OCI-LY1 (cell line): ENCODE measurements around the gene ARHGEF4.

Source experiments
- H2AFZ ChIP-seq: fragments of 200-600 bp; sonication (generic), shearing (Covaris generic); 2 replicates; pipeline ENCODE4 v1.6.0; 2014; ENCODE audit warnings: antibody characterized with exemption, mild to moderate bottlenecking, low read length
- H3F3A ChIP-seq: fragments of 200-600 bp; sonication (generic), shearing (Covaris generic); 2 replicates; pipeline ENCODE4 v1.6.0; 2014; ENCODE audit warnings: mild to moderate bottlenecking, antibody characterized with exemption, low read length, moderate library complexity; ENCODE audit not compliant: insufficient read depth
- H3K27ac ChIP-seq: fragments of 200-600 bp; sonication (generic); 2 replicates; pipeline ENCODE4 v1.5.1; 2014; ENCODE audit warnings: low read length, mixed run types, mild to moderate bottlenecking, low read depth; ENCODE audit not compliant: poor library complexity, severe bottlenecking
- H3K27me3 ChIP-seq: fragments of 200-600 bp; sonication (generic); 2 replicates; pipeline ENCODE4 v1.6.0; 2014; ENCODE audit warnings: antibody characterized with exemption, mild to moderate bottlenecking, low read length, moderate library complexity; ENCODE audit not compliant: insufficient read depth
- H3K36me3 ChIP-seq: fragments of 200-600 bp; sonication (generic); 2 replicates; pipeline ENCODE4 v1.6.1; 2014; ENCODE audit warnings: mild to moderate bottlenecking, antibody characterized with exemption, low read length, moderate library complexity, mixed read lengths; ENCODE audit not compliant: insufficient read depth
- H3K4me1 ChIP-seq: fragments of 200-600 bp; sonication (generic); 2 replicates; pipeline ENCODE4 v1.5.1; 2014; ENCODE audit warnings: mild to moderate bottlenecking, low read length, moderate library complexity; ENCODE audit not compliant: insufficient read depth, severe bottlenecking
- H3K4me2 ChIP-seq: fragments of 200-600 bp; sonication (generic), shearing (Covaris generic); 2 replicates; pipeline ENCODE4 v1.6.1; 2014; ENCODE audit warnings: low read length
- H3K4me3 ChIP-seq: fragments of 200-600 bp; sonication (generic); 2 replicates; pipeline ENCODE4 v1.5.1; 2014; ENCODE audit warnings: low read length, low read depth, mild to moderate bottlenecking, mixed read lengths; ENCODE audit not compliant: poor library complexity, severe bottlenecking
- H3K79me2 ChIP-seq: fragments of 200-600 bp; shearing (Covaris generic); 2 replicates; pipeline ENCODE4 v1.6.1; 2016; ENCODE audit warnings: mixed run types, low read length, mixed read lengths; ENCODE audit not compliant: insufficient read depth
- H3K9ac ChIP-seq: fragments of 200-600 bp; sonication (generic), shearing (Covaris generic); 2 replicates; pipeline ENCODE4 v1.6.1; 2014; ENCODE audit warnings: mild to moderate bottlenecking, low read length, mixed read lengths
- H3K9me2 ChIP-seq: fragments of 200-600 bp; sonication (generic), shearing (Covaris generic); 2 replicates; pipeline ENCODE4 v1.6.1; 2014; ENCODE audit warnings: low read depth, mild to moderate bottlenecking, low read length, mixed read lengths
- H3K9me3 ChIP-seq: fragments of 200-600 bp; shearing (Covaris generic); 2 replicates; pipeline ENCODE4 v1.6.1; 2014; ENCODE audit warnings: low read length, mixed read lengths
- H4K20me1 ChIP-seq: fragments of 200-600 bp; sonication (generic), shearing (Covaris generic); 2 replicates; pipeline ENCODE4 v1.6.0; 2016; ENCODE audit warnings: mild to moderate bottlenecking, low read length; ENCODE audit not compliant: insufficient read depth
- EZH2 ChIP-seq: fragments of 200-600 bp; sonication (generic), shearing (Covaris generic); IDR thresholded peaks from 2 replicates; pipeline ENCODE4 v1.8.0; 2017; ENCODE audit warnings: borderline replicate concordance, mixed run types, mild to moderate bottlenecking, antibody characterized with exemption, low read length, moderate library complexity, mixed read lengths
- TF ChIP-seq, protein P1 (sequence below): fragments of 200-600 bp; sonication (generic), shearing (Covaris generic); IDR thresholded peaks from 2 replicates; pipeline ENCODE4 v1.5.1; 2017; ENCODE audit warnings: mild to moderate bottlenecking, antibody characterized with exemption, low read length, moderate library complexity, mixed read lengths

Gene ARHGEF4

DNA sequence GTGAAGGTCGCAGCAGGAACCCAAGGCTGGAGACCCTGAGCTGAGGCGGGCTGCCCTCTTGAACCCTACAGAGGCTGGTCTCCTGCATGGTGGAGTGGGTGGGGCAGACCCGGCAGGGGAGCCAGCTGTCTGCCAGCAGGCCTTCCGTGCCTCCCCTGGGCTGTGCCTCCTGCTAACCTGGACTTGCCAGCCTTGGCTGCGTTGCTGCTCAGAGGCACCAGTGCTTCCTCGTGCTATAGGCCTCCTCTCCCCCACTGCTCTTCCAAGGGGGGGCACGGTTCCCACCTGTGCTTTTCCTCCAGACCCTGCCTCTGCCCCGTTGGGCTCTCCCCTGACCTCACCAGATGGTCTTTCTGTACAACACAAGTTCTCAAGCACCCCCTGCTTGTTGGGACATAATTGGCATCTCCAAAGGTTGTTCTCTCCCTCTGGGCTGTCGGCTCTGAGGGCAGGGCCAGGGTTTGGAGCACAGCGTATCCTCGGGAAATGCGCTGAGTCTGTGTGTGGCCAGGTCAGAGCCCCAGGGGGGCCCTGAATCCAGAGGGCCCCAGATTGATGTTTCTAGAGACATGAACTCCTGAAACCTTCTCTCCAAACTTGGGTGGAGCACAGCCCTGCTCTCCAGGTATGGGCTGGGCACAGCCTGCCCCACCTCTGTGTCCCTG is 6.7 kb downstream of the ARHGEF4 start:
- no peak overlapping the region for H2AFZ ChIP-seq
- TF ChIP-seq, protein P1, sequence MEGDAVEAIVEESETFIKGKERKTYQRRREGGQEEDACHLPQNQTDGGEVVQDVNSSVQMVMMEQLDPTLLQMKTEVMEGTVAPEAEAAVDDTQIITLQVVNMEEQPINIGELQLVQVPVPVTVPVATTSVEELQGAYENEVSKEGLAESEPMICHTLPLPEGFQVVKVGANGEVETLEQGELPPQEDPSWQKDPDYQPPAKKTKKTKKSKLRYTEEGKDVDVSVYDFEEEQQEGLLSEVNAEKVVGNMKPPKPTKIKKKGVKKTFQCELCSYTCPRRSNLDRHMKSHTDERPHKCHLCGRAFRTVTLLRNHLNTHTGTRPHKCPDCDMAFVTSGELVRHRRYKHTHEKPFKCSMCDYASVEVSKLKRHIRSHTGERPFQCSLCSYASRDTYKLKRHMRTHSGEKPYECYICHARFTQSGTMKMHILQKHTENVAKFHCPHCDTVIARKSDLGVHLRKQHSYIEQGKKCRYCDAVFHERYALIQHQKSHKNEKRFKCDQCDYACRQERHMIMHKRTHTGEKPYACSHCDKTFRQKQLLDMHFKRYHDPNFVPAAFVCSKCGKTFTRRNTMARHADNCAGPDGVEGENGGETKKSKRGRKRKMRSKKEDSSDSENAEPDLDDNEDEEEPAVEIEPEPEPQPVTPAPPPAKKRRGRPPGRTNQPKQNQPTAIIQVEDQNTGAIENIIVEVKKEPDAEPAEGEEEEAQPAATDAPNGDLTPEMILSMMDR = no peak
- no peak for TF ChIP-seq EZH2
- no peak overlapping the region for H3K27ac ChIP-seq
- H3K9me2 ChIP-seq = no peaks in the 10 kb centered on the region
- no peaks in the 10 kb centered on the region; the same call in 1 of the 2 replicates for H3K27me3 ChIP-seq
- no peaks in the 10 kb centered on the region for H4K20me1 ChIP-seq
- H3K4me2 ChIP-seq = no peak overlapping the region
- H3K9me3 ChIP-seq = no peaks in the 10 kb centered on the region
- H3F3A ChIP-seq = no peaks in the 10 kb centered on the region
- no peaks in the 10 kb centered on the region for H3K36me3 ChIP-seq
- no peaks in the 10 kb centered on the region for H3K4me1 ChIP-seq
- H3K9ac ChIP-seq = no peak overlapping the region
- no peak overlapping the region for H3K4me3 ChIP-seq
- H3K79me2 ChIP-seq = no peaks in the 10 kb centered on the region

GRCh38 chr2:130844161-130844560 is 7.4 kb downstream of the ARHGEF4 start:
- H3K4me2 ChIP-seq = no peak overlapping the region

GRCh38 chr2:130845505-130846085 is 8.9 kb downstream of the ARHGEF4 start:
- no peak overlapping the region for H3K4me2 ChIP-seq
- H3K9me3 ChIP-seq = no peaks in the 10 kb centered on the region
- H3K36me3 ChIP-seq = no peaks in the 10 kb centered on the region
- H3K79me2 ChIP-seq = no peaks in the 10 kb centered on the region
- no peak overlapping the region for H3K9ac ChIP-seq
- H3K9me2 ChIP-seq = no peaks in the 10 kb centered on the region
- H3K4me1 ChIP-seq = no peaks in the 10 kb centered on the region
- no peaks in the 10 kb centered on the region for H4K20me1 ChIP-seq
- no peak overlapping the region for H3K27ac ChIP-seq
- no peak overlapping the region for H3K4me3 ChIP-seq
- TF ChIP-seq, protein P1 = no peak
- TF ChIP-seq EZH2 = no peak
- H3K27me3 ChIP-seq = no peaks in the 10 kb centered on the region; the same call in 1 of the 2 replicates
- no peak overlapping the region for H2AFZ ChIP-seq
- no peaks in the 10 kb centered on the region for H3F3A ChIP-seq

More at GRCh38 chr2:130844161-130844560, 7.4 kb downstream of the ARHGEF4 start:
- Histone ChIP-seq H3K9me2 (no peaks in the 10 kb centered on the region), H3K4me3 (no peak overlapping the region), H3K79me2 (no peaks in the 10 kb centered on the region), H2AFZ (no peak overlapping the region), H4K20me1 (no peaks in the 10 kb centered on the region), H3K27ac (no peak overlapping the region), H3F3A (no peaks in the 10 kb centered on the region), H3K36me3 (no peaks in the 10 kb centered on the region), H3K9ac (no peak overlapping the region), H3K4me1 (no peaks in the 10 kb centered on the region), H3K9me3 (no peaks in the 10 kb centered on the region), H3K27me3 (no peaks in the 10 kb centered on the region; the same call in 1 of the 2 replicates)
- TF ChIP-seq, protein P1 = no peak
- no peak for TF ChIP-seq EZH2
